Measurements from ENCODE around the gene SPACA9.

The SPACA9 gene

GRCh38 chr9:132840980-132841379 lies 37.7 kb upstream of the SPACA9 start:
- no peak for DNase-seq (ENCODE audit: low read depth)
- no peak for TF ChIP-seq CTCF (conservative IDR thresholded peaks at IDR 0.05; ENCODE audit: control insufficient read depth, insufficient read depth, low read depth, low read length)
- no peak overlapping the region for H3K4me3 ChIP-seq (ENCODE audit: control insufficient read depth, low read depth, low read length)

- H3K4me3 ChIP-seq (ENCODE audit: control insufficient read depth, low read depth, low read length), result no peak overlapping the region
- DNase-seq (ENCODE audit: low read depth), result no peak
- TF ChIP-seq CTCF (conservative IDR thresholded peaks at IDR 0.05; ENCODE audit: control insufficient read depth, insufficient read depth, low read depth, low read length), result no peak
Measured at GRCh38 chr9:132842124-132843044, 36.3 kb upstream of the SPACA9 start.

GRCh38 chr9:132846109-132846917 lies 32.4 kb upstream of the SPACA9 start:
- DNase-seq (ENCODE audit: low read depth), result no peak
- H3K4me3 ChIP-seq (ENCODE audit: control insufficient read depth, low read depth, low read length), result no peak overlapping the region
- TF ChIP-seq CTCF (conservative IDR thresholded peaks at IDR 0.05; ENCODE audit: control insufficient read depth, insufficient read depth, low read depth, low read length), result no peak

- TF ChIP-seq CTCF (conservative IDR thresholded peaks at IDR 0.05; ENCODE audit: control insufficient read depth, insufficient read depth, low read depth, low read length), result no peak
- H3K4me3 ChIP-seq (ENCODE audit: control insufficient read depth, low read depth, low read length), result no peak overlapping the region
- DNase-seq (ENCODE audit: low read depth), result no peak
Measured at GRCh38 chr9:132846918-132847515, 31.7 kb upstream of the SPACA9 start.

- H3K4me3 ChIP-seq (ENCODE audit: control insufficient read depth, low read depth, low read length), result no peak overlapping the region
- no peak for DNase-seq (ENCODE audit: low read depth)
Measured at GRCh38 chr9:132849185-132849706, 29.5 kb upstream of the SPACA9 start.

More at GRCh38 chr9:132849185-132849706, 29.5 kb upstream of the SPACA9 start:
- TF ChIP-seq CTCF (conservative IDR thresholded peaks at IDR 0.05; ENCODE audit: control insufficient read depth, insufficient read depth, low read depth, low read length), result no peak

All from fibroblast of mammary gland (primary cell).